GM23248 (cell line): Measurements from ENCODE around the gene PTOV1. TPM values are rescaled to one million over a fixed set of nuclear protein-coding genes. Genes with fewer than 3 reads are reported as not detected.

Experiments used
- DNase-seq: peaks from one replicate; pipeline ENCODE4 v3.0.0-alpha.2; 2015
- H2AFZ ChIP-seq: fragments of 200-600 bp; sonication (generic); 2 replicates; pipeline ENCODE4 v1.6.1; 2016; ENCODE audit warnings: antibody characterized with exemption
- H3F3A ChIP-seq: fragments of 200-600 bp; sonication (generic); 2 replicates; pipeline ENCODE4 v1.6.1; 2016; ENCODE audit warnings: mild to moderate bottlenecking, antibody characterized with exemption, mixed run types; ENCODE audit not compliant: insufficient read depth
- H3K27ac ChIP-seq: fragments of 200-600 bp; sonication (generic); 2 replicates; pipeline ENCODE4 v1.5.1; 2016; ENCODE audit warnings: mild to moderate bottlenecking
- H3K27me3 ChIP-seq: fragments of 200-600 bp; sonication (generic); replicated peaks from 2 replicates; pipeline ENCODE4 v1.6.1; 2016; ENCODE audit warnings: mild to moderate bottlenecking; ENCODE audit not compliant: insufficient read depth
- H3K36me3 ChIP-seq: fragments of 200-600 bp; sonication (generic); 2 replicates; pipeline ENCODE4 v1.6.1; 2016; ENCODE audit warnings: low read depth, mild to moderate bottlenecking
- H3K4me1 ChIP-seq: fragments of 200-600 bp; sonication (generic); 2 replicates; pipeline ENCODE4 v1.6.1; 2016; ENCODE audit warnings: mild to moderate bottlenecking; ENCODE audit not compliant: insufficient read depth
- H3K4me2 ChIP-seq: fragments of 200-600 bp; sonication (generic); one replicate; pipeline ENCODE4 v1.6.1; 2016; ENCODE audit warnings: mild to moderate bottlenecking; ENCODE audit not compliant: unreplicated experiment
- H3K4me3 ChIP-seq: fragments of 200-600 bp; sonication (generic); 2 replicates; pipeline ENCODE4 v1.5.1; 2016; ENCODE audit warnings: mild to moderate bottlenecking
- H3K79me2 ChIP-seq: fragments of 200-600 bp; sonication (generic); 2 replicates; pipeline ENCODE4 v1.6.1; 2016; ENCODE audit warnings: mild to moderate bottlenecking; ENCODE audit not compliant: insufficient read depth
- H3K9ac ChIP-seq: fragments of 200-600 bp; sonication (generic); 2 replicates; pipeline ENCODE4 v1.6.1; 2016; ENCODE audit warnings: mild to moderate bottlenecking
- H3K9me2 ChIP-seq: fragments of 200-600 bp; sonication (generic); 2 replicates; pipeline ENCODE4 v1.6.1; 2016; ENCODE audit warnings: mixed run types, mild to moderate bottlenecking, moderate library complexity; ENCODE audit not compliant: insufficient read depth
- H3K9me3 ChIP-seq: fragments of 200-600 bp; sonication (generic); one replicate; pipeline ENCODE4 v1.6.1; 2017; ENCODE audit warnings: low read depth
- H4K20me1 ChIP-seq: fragments of 200-600 bp; sonication (generic); 2 replicates; pipeline ENCODE4 v1.6.0; 2016; ENCODE audit not compliant: insufficient read depth
- EZH2 ChIP-seq: fragments of 200-600 bp; sonication (generic); IDR thresholded peaks from 2 replicates; pipeline ENCODE4 v1.6.1; 2018; ENCODE audit warnings: antibody characterized with exemption, mild to moderate bottlenecking; ENCODE audit not compliant: insufficient read depth, poor library complexity, severe bottlenecking
- EZH2phosphoT487 ChIP-seq: fragments of 200-600 bp; sonication (generic); IDR thresholded peaks from 2 replicates; pipeline ENCODE4 v1.6.1; 2018; ENCODE audit warnings: antibody characterized with exemption, moderate library complexity, mild to moderate bottlenecking, low read depth; ENCODE audit not compliant: insufficient read depth
- WGBS, 2 experiments: methylation state at CpG; one replicate each; pipeline ENCODE4 v1.1.6; 2015 to 2017; ENCODE audit warnings: low lambda C conversion rate in 2 of 2, low coverage in 1 of 2; ENCODE audit errors: missing lambda C conversion rate in 2 of 2; 5-methylcytosine and 5-hydroxymethylcytosine counted together
- in situ Hi-C: fragments of 300-500 bp; cut with MboI; formaldehyde crosslinking; loops from 2 replicates; pipeline ENCODE4 v1.15.0; 2020
- polyA plus RNA-seq: library from polyadenylated mRNA; unstranded; fragments of >200 nt; fragmentation: Nextera tagmentation; extraction: Ambion mirVana; gene quantifications from 2 replicates; pipeline ENCODE4 v1.2.1, GENCODE V29; 2016
- total RNA-seq: library from RNA; depleted of rRNA; stranded (reverse); fragments of >200 nt; shearing (Covaris generic); gene quantifications from 2 replicates; pipeline ENCODE4 v1.2.3, GENCODE V29; 2014

The PTOV1 gene
- total and polyA plus RNA-seq, 2 experiments from 2014 or later: 88.0 to 88.9 TPM

GRCh38 chr19:49882643-49883042 is 31.7 kb downstream of the PTOV1 start:
- H3K27me3 ChIP-seq: no peaks in the 10 kb centered on the region
- TF ChIP-seq EZH2 (no peak), EZH2phosphoT487 (no peak)
- no peak overlapping the region for H3K4me2 ChIP-seq
- DNase-seq: no peak
- peaks cover 12% of the 10 kb centered on the region for H3K79me2 ChIP-seq
- 94 to 99% methylated on average over 13 to 14 of the region's 14 CpGs for WGBS, 2 experiments
- in situ Hi-C loops: no loop called here
- H2AFZ ChIP-seq: no peak overlapping the region
- peaks cover 17% of the 10 kb centered on the region; the same call in 1 of the 2 replicates for H3K36me3 ChIP-seq
- no peak overlapping the region for H3K27ac ChIP-seq
- H3F3A ChIP-seq: no peaks in the 10 kb centered on the region
- no peaks in the 10 kb centered on the region for H3K9me3 ChIP-seq
- H3K4me3 ChIP-seq: no peak overlapping the region
- H3K9ac ChIP-seq: no peak overlapping the region
- H3K9me2 ChIP-seq: no peaks in the 10 kb centered on the region
- H4K20me1 ChIP-seq: no peaks in the 10 kb centered on the region
- H3K4me1 ChIP-seq: peaks cover 4% of the 10 kb centered on the region; the same call in 1 of the 2 replicates

GRCh38 chr19:49883094-49883493 is 32.1 kb downstream of the PTOV1 start:
- Histone ChIP-seq H3K79me2 (peaks cover 12% of the 10 kb centered on the region), H3K9ac (no peak overlapping the region), H3K4me3 (no peak overlapping the region), H3F3A (no peaks in the 10 kb centered on the region), H2AFZ (no peak overlapping the region), H3K4me1 (peaks cover 4% of the 10 kb centered on the region; the same call in 1 of the 2 replicates), H4K20me1 (no peaks in the 10 kb centered on the region), H3K36me3 (peaks cover 17% of the 10 kb centered on the region; the same call in 1 of the 2 replicates), H3K27ac (no peak overlapping the region), H3K9me3 (no peaks in the 10 kb centered on the region), H3K9me2 (no peaks in the 10 kb centered on the region), H3K27me3 (no peaks in the 10 kb centered on the region), H3K4me2 (no peak overlapping the region)
- in situ Hi-C loops: no loop called here
- DNase-seq: no peak
- 93 to 96% methylated on average over 5 of the region's 5 CpGs for WGBS, 2 experiments
- TF ChIP-seq EZH2phosphoT487: no peak
- TF ChIP-seq EZH2: no peak

GRCh38 chr19:49884109-49884508 is 33.1 kb downstream of the PTOV1 start:
- H3K9me3 ChIP-seq: no peaks in the 10 kb centered on the region
- no peaks in the 10 kb centered on the region for H4K20me1 ChIP-seq
- no peak for DNase-seq
- TF ChIP-seq EZH2phosphoT487: no peak
- TF ChIP-seq EZH2: no peak
- peaks cover 17% of the 10 kb centered on the region; the same call in 1 of the 2 replicates for H3K36me3 ChIP-seq
- H3K27me3 ChIP-seq: no peaks in the 10 kb centered on the region
- H3F3A ChIP-seq: no peaks in the 10 kb centered on the region
- H3K9me2 ChIP-seq: no peaks in the 10 kb centered on the region
- H3K4me3 ChIP-seq: no peak overlapping the region
- no peak overlapping the region for H3K4me2 ChIP-seq
- no peaks in the 10 kb centered on the region for H3K4me1 ChIP-seq
- WGBS, 2 experiments: 87 to 90% methylated on average over 11 to 18 of the region's 18 CpGs
- H3K79me2 ChIP-seq: peaks cover 4% of the 10 kb centered on the region; the same call in 1 of the 2 replicates
- H2AFZ ChIP-seq: no peak overlapping the region
- no peak overlapping the region for H3K27ac ChIP-seq
- no peak overlapping the region for H3K9ac ChIP-seq
- in situ Hi-C loops: no loop called here

- H3K27ac ChIP-seq: no peak overlapping the region
- H3K9ac ChIP-seq: no peak overlapping the region
- no peaks in the 10 kb centered on the region for H3F3A ChIP-seq
- H3K36me3 ChIP-seq: peaks cover 17% of the 10 kb centered on the region; the same call in 1 of the 2 replicates
- 88 to 97% methylated on average over 3 of the region's 3 CpGs for WGBS, 2 experiments
- in situ Hi-C loops: no loop called here
- no peak for TF ChIP-seq EZH2phosphoT487
- TF ChIP-seq EZH2: no peak
- H3K9me3 ChIP-seq: no peaks in the 10 kb centered on the region
- no peak overlapping the region for H3K4me2 ChIP-seq
- H3K9me2 ChIP-seq: no peaks in the 10 kb centered on the region
- H3K79me2 ChIP-seq: no peaks in the 10 kb centered on the region
- H4K20me1 ChIP-seq: no peaks in the 10 kb centered on the region
- no peaks in the 10 kb centered on the region for H3K27me3 ChIP-seq
- H3K4me1 ChIP-seq: no peaks in the 10 kb centered on the region
- no peak for DNase-seq
- no peak overlapping the region for H3K4me3 ChIP-seq
- no peak overlapping the region for H2AFZ ChIP-seq
Measured at GRCh38 chr19:49884760-49885159, 33.8 kb downstream of the PTOV1 start.

GRCh38 chr19:49887037-49887664 is 36.2 kb downstream of the PTOV1 start:
- 83 to 87% methylated on average over 18 to 23 of the region's 23 CpGs for WGBS, 2 experiments
- TF ChIP-seq EZH2phosphoT487 (no peak), EZH2 (no peak)
- Histone ChIP-seq H3K4me3 (no peak overlapping the region), H3K27ac (no peak overlapping the region), H4K20me1 (no peaks in the 10 kb centered on the region), H3K4me1 (no peaks in the 10 kb centered on the region), H3K27me3 (no peaks in the 10 kb centered on the region), H3K4me2 (no peak overlapping the region), H3K79me2 (no peaks in the 10 kb centered on the region), H3K36me3 (peaks cover 13% of the 10 kb centered on the region; the same call in 1 of the 2 replicates), H3K9me2 (no peaks in the 10 kb centered on the region), H2AFZ (no peak overlapping the region), H3K9ac (no peak overlapping the region), H3F3A (no peaks in the 10 kb centered on the region), H3K9me3 (no peaks in the 10 kb centered on the region)
- in situ Hi-C loops: no loop called here
- DNase-seq: no peak
